ENCODE data around the gene MICU2.

DNA sequence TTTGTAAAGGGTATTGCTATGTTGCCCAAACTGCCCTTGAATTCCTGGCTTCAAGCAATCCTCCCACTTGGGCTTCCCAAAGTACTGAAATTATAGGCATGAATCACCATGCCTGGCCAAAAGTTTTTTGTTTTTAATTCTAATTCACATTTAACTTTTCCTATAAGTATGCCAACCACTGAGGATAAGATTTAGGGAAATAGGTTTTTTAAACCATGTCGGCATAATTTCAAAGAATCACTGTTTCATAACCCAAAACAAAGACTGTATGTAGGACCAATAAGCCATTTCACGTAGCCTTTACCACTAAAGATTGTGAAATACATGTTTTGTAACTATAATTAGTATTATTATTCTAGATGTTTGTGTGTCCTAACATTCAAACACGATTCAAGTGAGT, 153.0 kb downstream of the MICU2 start:
- TF ChIP-seq, protein P1, sequence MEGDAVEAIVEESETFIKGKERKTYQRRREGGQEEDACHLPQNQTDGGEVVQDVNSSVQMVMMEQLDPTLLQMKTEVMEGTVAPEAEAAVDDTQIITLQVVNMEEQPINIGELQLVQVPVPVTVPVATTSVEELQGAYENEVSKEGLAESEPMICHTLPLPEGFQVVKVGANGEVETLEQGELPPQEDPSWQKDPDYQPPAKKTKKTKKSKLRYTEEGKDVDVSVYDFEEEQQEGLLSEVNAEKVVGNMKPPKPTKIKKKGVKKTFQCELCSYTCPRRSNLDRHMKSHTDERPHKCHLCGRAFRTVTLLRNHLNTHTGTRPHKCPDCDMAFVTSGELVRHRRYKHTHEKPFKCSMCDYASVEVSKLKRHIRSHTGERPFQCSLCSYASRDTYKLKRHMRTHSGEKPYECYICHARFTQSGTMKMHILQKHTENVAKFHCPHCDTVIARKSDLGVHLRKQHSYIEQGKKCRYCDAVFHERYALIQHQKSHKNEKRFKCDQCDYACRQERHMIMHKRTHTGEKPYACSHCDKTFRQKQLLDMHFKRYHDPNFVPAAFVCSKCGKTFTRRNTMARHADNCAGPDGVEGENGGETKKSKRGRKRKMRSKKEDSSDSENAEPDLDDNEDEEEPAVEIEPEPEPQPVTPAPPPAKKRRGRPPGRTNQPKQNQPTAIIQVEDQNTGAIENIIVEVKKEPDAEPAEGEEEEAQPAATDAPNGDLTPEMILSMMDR (IDR thresholded peaks at IDR 0.05; ENCODE audit: insufficient read depth, low read length, poor library complexity, severe bottlenecking), result no peak
- TF ChIP-seq EZH2phosphoT487 (conservative IDR thresholded peaks at IDR 0.05; ENCODE audit: low read length), result no peak
